ENCODE data around the gene AP2B1. TPM values are rescaled to one million over a fixed set of nuclear protein-coding genes. Genes with fewer than 3 reads are reported as not detected.
A peak's percentile ranks its signal among the peaks of the same experiment; 100 is the strongest.

The AP2B1 gene
- total and polyA plus RNA-seq, 8 donors = 21.6 to 171 (median 57.2) TPM

GRCh38 chr17:35752471-35752870 is 165.3 kb downstream of the AP2B1 start:
- WGBS, 5 donors = 28 to 54% (median 40%) methylated on average over 10 to 16 of the region's 16 CpGs
- no peaks in the 10 kb centered on the region for H3K36me3 ChIP-seq
- peaks cover 7 to 54% (median 19%) of the 10 kb centered on the region in 3 donors for H3K27me3 ChIP-seq
- intact Hi-C loops (cut with DNase I; ENCODE audit: low total_unique reads) = no loop called here
- peak in 1 of 2 donors; percentile 82 for DNase-seq
- H3K4me1 ChIP-seq = peaks cover 6 to 39% (median 32%) of the 10 kb centered on the region in 4 donors
- H3K4me3 ChIP-seq = no peak overlapping the region
- H3K27ac ChIP-seq = no peak overlapping the region
- TF ChIP-seq POLR2A (IDR thresholded peaks at IDR 0.05) (no peak), POLR2AphosphoS5 (IDR thresholded peaks at IDR 0.05) (peak in 1 of 3 donors; percentile 8), EP300 (IDR thresholded peaks at IDR 0.05) (no peak), CTCF (IDR thresholded peaks at IDR 0.05) (no peak)
- H3K9me3 ChIP-seq = no peaks in the 10 kb centered on the region

GRCh38 chr17:35752945-35753764 is 166.0 kb downstream of the AP2B1 start, which contains the start of gene GAS2L2:
GAS2L2 (minus strand) TSS chr17:35753239; CDS start chr17:35752850, 389 bp downstream.
- Histone ChIP-seq H3K9me3 (no peaks in the 10 kb centered on the region), H3K27ac (no peak within 1 kb of the TSS), H3K4me3 (no peak within 1 kb of the TSS), H3K4me1 (peaks cover 6 to 32% (median 25%) of the 10 kb centered on the region in 4 donors), H3K36me3 (no peaks in the 10 kb centered on the region), H3K27me3 (peaks cover 7 to 47% (median 19%) of the 10 kb centered on the region in 3 donors)
- TF ChIP-seq EP300 (IDR thresholded peaks at IDR 0.05) (no peak), POLR2AphosphoS5 (IDR thresholded peaks at IDR 0.05) (no peak), POLR2A (IDR thresholded peaks at IDR 0.05) (no peak), CTCF (IDR thresholded peaks at IDR 0.05) (no peak)
- 28 to 48% (median 40%) methylated on average over 4 to 9 of the region's 9 CpGs for WGBS, 5 donors
- DNase-seq = no peak
- intact Hi-C loops (cut with DNase I; ENCODE audit: low total_unique reads) = no loop called here

GRCh38 chr17:35757243-35757642 is 170.1 kb downstream of the AP2B1 start:
- Histone ChIP-seq H3K27me3 (peaks cover 0 to 8% (median 0%) of the 10 kb centered on the region in 3 donors), H3K4me3 (no peak overlapping the region), H3K27ac (no peak overlapping the region), H3K36me3 (no peaks in the 10 kb centered on the region), H3K4me1 (peaks cover 0 to 12% (median 10%) of the 10 kb centered on the region in 4 donors), H3K9me3 (no peaks in the 10 kb centered on the region)
- TF ChIP-seq CTCF (IDR thresholded peaks at IDR 0.05) = no peak
- no peak for TF ChIP-seq POLR2AphosphoS5 (IDR thresholded peaks at IDR 0.05)
- TF ChIP-seq POLR2A (IDR thresholded peaks at IDR 0.05) = no peak
- no peak for TF ChIP-seq EP300 (IDR thresholded peaks at IDR 0.05)
- no peak for DNase-seq
- intact Hi-C loops (cut with DNase I; ENCODE audit: low total_unique reads) = no loop called here

- no peak within 1 kb of the TSS for H3K27ac ChIP-seq
- peaks cover 10 to 21% (median 19%) of the 10 kb centered on the region in 4 donors for H3K4me1 ChIP-seq
- WGBS, 5 donors = 45 to 100% (median 74%) methylated on average over 1 of the region's 1 CpG
- H3K9me3 ChIP-seq = no peaks in the 10 kb centered on the region
- intact Hi-C loops (cut with DNase I; ENCODE audit: low total_unique reads) = no loop called here
- no peaks in the 10 kb centered on the region for H3K36me3 ChIP-seq
- no peak for TF ChIP-seq POLR2AphosphoS5 (IDR thresholded peaks at IDR 0.05)
- TF ChIP-seq CTCF (IDR thresholded peaks at IDR 0.05) = no peak
- no peak for TF ChIP-seq POLR2A (IDR thresholded peaks at IDR 0.05)
- no peak for TF ChIP-seq EP300 (IDR thresholded peaks at IDR 0.05)
- DNase-seq = no peak
- H3K27me3 ChIP-seq = no peaks in the 10 kb centered on the region
- no peak within 1 kb of the TSS for H3K4me3 ChIP-seq
These were observed 173.5 kb downstream of the AP2B1 start, which contains the start of gene C17orf50 for GRCh38 chr17:35760587-35760986. C17orf50 (plus strand) TSS chr17:35760887; CDS start chr17:35760942, 55 bp downstream.

All from stomach (tissue), 9 donors.